GM21529 (cell line): ENCODE data around the gene IRF2BPL.

ENCODE experiments used
- ATAC-seq: cut with Tn5 transposase; IDR thresholded peaks from one replicate; pipeline ENCODE4 v1.9.1; 2021; ENCODE audit not compliant: unreplicated experiment

IRF2BPL gene

GRCh38 chr14:77055306-77055705 is 26.8 kb upstream of the IRF2BPL start:
- no peak for ATAC-seq

GRCh38 chr14:77053046-77053841 is 24.7 kb upstream of the IRF2BPL start:
- no peak for ATAC-seq

GRCh38 chr14:77052281-77053044 is 24.0 kb upstream of the IRF2BPL start:
- no peak for ATAC-seq

- no peak for ATAC-seq
These were observed 22.6 kb upstream of the IRF2BPL start for GRCh38 chr14:77051116-77051515.

GRCh38 chr14:77046721-77047120 is 18.2 kb upstream of the IRF2BPL start:
- ATAC-seq = no peak

GRCh38 chr14:77045238-77046162 is 17.0 kb upstream of the IRF2BPL start:
- no peak for ATAC-seq

- no peak for ATAC-seq
These were observed 16.3 kb upstream of the IRF2BPL start for GRCh38 chr14:77044783-77045237.

GRCh38 chr14:77043984-77044485 is 15.5 kb upstream of the IRF2BPL start:
- no peak for ATAC-seq

- ATAC-seq = no peak
These were observed 14.9 kb upstream of the IRF2BPL start for GRCh38 chr14:77043177-77043983.

- ATAC-seq = no peak
These were observed 13.5 kb upstream of the IRF2BPL start for GRCh38 chr14:77041881-77042545.

- ATAC-seq = no peak
These were observed 12.5 kb upstream of the IRF2BPL start for GRCh38 chr14:77040741-77041653.

GRCh38 chr14:77040059-77040740 is 11.7 kb upstream of the IRF2BPL start:
- peak; percentile 55 for ATAC-seq

GRCh38 chr14:77039285-77040058 is 11.0 kb upstream of the IRF2BPL start:
- peak; percentile 10 for ATAC-seq

- no peak for ATAC-seq
These were observed 9.5 kb upstream of the IRF2BPL start for GRCh38 chr14:77037938-77038568.

- no peak for ATAC-seq
These were observed 8.9 kb upstream of the IRF2BPL start for GRCh38 chr14:77037215-77037937.
